HG03095 (cell line): ENCODE results near the gene R3HDM2.

ENCODE experiments used
- ATAC-seq: cut with Tn5 transposase; IDR thresholded peaks from one replicate; pipeline ENCODE4 v1.9.1; 2021; ENCODE audit warnings: moderate library complexity; ENCODE audit not compliant: unreplicated experiment

R3HDM2 gene

GRCh38 chr12:57273516-57273915, 157.3 kb downstream of the R3HDM2 start:
- ATAC-seq, result no peak

DNA sequence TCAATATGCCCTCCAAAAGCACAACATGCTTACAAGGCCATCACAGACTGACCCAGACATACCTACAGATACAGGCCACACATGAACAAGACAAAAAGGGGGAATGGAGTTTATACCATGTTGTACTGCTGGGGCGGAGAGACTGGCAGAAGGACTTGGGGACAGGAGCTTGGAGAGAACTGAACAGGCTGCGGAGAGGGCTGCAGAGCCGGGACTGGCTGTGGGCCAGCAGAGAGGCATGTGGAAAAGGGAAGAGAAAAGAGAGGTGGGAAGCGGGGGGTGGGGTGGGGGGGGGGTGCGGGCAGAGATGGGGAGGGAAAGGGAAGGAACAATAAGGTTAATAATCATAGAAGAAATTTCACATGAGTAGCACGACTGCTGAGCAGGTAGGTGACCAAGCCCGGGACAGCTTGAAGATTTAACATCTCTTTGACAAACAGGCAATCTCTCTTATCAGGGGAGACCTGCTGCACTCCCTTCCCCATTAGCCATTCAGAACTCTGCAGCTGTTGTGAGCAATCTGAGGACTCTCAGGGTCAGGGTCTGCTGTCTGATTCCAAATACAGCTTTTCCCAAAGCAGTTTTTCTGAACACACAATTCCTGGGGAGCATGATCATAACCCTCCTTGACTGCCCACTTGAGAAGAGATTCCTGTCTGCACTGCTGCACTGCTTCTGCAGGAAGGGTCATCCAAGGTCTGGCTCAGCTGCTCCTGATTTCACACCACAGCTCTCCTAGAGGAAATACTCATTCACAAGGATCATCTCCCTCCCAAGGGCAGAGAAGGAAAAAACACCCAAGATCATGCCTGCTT, 158.3 kb downstream of the R3HDM2 start:
- ATAC-seq, result no peak

- no peak for ATAC-seq
These were observed 159.8 kb downstream of the R3HDM2 start for GRCh38 chr12:57270966-57271470.

- ATAC-seq, result no peak
These were observed 162.6 kb downstream of the R3HDM2 start for GRCh38 chr12:57268264-57268663.

- ATAC-seq, result no peak
These were observed 164.2 kb downstream of the R3HDM2 start for GRCh38 chr12:57266681-57267080.

- no peak for ATAC-seq
These were observed 167.7 kb downstream of the R3HDM2 start for GRCh38 chr12:57263096-57263495.

DNA sequence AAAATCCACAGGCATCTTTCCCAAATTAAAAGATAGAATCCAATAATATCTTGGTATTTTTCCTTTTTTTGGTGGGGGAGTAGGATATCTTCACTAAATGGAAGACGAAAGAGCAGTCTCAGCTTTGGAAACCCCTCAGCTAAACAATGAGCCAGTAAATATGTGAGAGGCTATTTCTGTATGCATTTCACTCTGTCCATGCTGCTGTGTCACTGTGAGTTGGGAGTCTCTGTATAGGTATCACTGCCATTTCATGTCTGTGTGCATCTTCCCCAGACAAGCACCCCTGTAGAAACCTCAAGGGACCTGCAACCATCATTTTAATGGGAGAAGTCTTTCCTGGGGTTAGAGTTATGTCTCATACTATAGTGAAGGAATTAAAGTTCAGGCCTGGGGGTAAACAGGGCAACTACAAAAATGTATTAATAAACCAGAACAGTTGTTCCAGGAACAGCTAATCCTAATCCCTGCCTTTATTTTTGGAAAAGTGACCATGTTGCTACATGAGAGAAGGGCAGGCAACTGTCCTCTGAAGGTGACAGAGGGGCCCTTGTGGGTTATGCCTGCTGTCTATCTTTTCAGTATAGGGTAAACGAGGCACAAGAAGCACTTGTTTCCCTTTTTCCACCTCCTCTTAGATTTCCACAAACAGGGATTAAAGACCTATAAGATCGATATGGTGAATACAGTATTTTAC, 168.6 kb downstream of the R3HDM2 start:
- ATAC-seq, result no peak

- ATAC-seq, result no peak
These were observed 169.4 kb downstream of the R3HDM2 start for GRCh38 chr12:57261428-57261865.

DNA sequence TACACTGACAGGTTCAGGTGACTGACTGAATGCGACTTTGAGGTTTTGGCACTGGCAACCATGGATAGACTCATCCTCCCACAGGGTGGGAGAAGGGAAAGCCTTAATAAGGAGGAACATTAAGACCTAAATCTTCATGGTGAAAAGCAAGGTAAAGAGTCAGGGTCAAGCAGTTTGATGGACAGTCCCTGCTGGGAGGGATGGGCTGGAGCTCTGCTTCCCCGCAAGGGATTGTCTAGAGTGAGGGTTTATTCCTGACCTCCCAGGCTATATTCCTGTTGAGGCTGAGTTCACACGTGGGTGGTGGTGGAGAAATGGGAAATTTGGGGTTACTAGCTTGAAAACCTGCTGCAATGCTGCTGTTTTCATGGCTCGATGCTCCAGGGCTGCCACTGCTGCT, 170.5 kb downstream of the R3HDM2 start:
- ATAC-seq, result no peak

GRCh38 chr12:57258977-57259970, 171.6 kb downstream of the R3HDM2 start:
- ATAC-seq, result no peak

- ATAC-seq, result no peak
These were observed 174.9 kb downstream of the R3HDM2 start for GRCh38 chr12:57255916-57256315.

GRCh38 chr12:57254506-57255280, 176.2 kb downstream of the R3HDM2 start:
- ATAC-seq, result no peak

DNA sequence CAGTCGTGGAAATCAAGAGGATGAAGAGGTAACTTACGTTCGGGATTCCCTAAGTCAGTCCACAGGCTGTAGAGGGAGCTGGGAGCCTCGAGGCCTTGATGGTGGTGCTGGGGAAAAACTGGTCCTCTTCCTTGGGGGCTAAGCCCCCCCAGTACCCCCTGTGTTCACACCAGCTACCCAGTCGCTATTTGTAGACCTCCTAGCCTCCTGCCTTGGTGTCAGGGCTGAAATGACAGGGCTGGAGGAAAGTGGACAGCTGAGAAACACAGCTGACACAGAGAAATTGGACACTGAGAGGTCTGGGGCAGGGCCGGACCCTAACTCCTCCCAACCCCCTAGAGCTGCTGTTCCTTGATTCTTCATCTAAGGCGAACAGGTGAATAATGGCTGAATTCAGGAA, 179.9 kb downstream of the R3HDM2 start, which contains the start of gene STAC3:
Gene STAC3 (minus strand): TSS at position 232 of the 400 bp plus-strand sequence. CDS start 1,551 bp downstream, outside the sequence.
- ATAC-seq, result no peak

GRCh38 chr12:57250541-57250940, 180.3 kb downstream of the R3HDM2 start:
- no peak for ATAC-seq

- ATAC-seq, result no peak
These were observed 181.7 kb downstream of the R3HDM2 start for GRCh38 chr12:57248934-57249742.

GRCh38 chr12:57247041-57247440, 183.8 kb downstream of the R3HDM2 start:
- ATAC-seq, result no peak

DNA sequence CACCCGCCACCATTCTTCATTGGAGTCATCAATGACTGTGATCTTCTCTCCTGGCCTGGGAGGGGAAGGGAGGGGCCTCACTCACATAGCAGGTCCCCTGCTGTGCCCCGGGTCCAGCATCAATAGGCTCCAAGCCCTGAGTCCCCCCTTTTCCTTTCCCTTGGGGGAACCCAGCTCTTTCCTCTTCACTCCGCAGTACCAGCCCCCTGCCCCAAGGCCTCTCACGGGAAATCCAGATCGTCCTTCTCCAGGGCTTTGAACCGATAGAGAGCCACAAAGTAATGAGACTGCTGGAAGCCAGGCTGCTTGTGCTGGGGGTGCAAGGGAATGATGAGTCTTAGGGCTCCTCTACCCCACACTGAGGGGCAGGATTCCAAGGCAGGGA, 186.5 kb downstream of the R3HDM2 start:
- ATAC-seq, result no peak

DNA sequence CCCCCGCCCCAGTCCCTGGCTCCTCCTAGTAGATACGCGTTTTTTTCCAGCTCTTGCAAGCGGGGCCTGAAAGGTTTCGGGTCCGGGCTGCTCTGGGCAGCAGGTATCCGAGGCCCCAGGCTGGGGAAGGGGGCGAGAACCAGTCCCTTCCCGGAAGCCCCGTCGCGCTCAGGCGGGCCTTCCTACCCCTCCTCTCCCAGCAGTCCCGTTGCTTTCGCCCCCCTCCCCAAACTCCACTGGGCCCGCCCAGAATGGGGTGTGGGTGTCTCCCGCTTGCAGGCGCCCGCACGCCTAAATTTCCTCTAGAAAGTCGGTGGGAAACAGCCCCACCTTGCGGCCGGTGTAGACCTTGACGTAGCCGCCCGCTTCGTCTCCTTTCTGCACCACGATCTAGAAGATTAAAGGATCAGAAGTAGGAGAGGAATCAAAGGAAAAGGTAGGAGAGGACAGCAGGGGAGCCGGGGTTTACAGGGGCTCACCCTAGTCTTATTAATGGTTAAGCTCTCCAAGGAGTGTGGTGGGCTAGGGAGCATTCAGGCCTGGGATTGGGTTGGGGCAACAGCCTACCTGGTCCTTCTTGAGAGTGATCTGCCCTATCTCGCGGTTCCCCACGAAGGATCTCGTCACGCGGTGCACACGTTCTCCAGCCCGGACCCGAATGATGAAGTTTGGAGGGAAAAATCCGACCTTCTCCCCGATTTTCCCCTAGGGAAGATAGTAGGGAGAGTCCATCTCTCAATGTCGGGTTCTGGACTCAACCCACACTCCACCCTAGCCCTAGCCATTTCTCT, 187.1 kb downstream of the R3HDM2 start:
- no peak for ATAC-seq
